Neutrophil (primary cell): ENCODE data around the gene ARID4B.

Experiments
- H3K27ac ChIP-seq: fragments of 200-600 bp; sonication (generic); 2 replicates; pipeline ENCODE4 v1.5.1; 2016; ENCODE audit warnings: mild to moderate bottlenecking, moderate library complexity
- H3K27me3 ChIP-seq: fragments of 200-600 bp; sonication (generic); 2 replicates; pipeline ENCODE4 v1.6.0; 2016; ENCODE audit warnings: mild to moderate bottlenecking
- H3K36me3 ChIP-seq: fragments of 200-600 bp; sonication (generic); 2 replicates; pipeline ENCODE4 v1.5.1; 2017
- H3K4me1 ChIP-seq, 2 experiments: fragments of 200-600 bp in 1 of 2; sonication (generic) in 1 of 2; 1 replicate in 1 of 2; 2 replicates in 1 of 2; pipeline versions ENCODE4 v1.5.1 to v1.6.1; 2013 to 2016; ENCODE audit warnings: low read depth in 1 of 2, low read length in 1 of 2, mild to moderate bottlenecking in 1 of 2, moderate library complexity in 1 of 2; ENCODE audit not compliant: control insufficient read depth in 1 of 2, insufficient read depth in 1 of 2
- H3K4me3 ChIP-seq, 2 experiments: fragments of 200-600 bp in 1 of 2; sonication (generic) in 1 of 2; 1 replicate in 1 of 2; 2 replicates in 1 of 2; pipeline ENCODE4 v1.5.1; 2013 to 2016; ENCODE audit warnings: low read depth in 1 of 2, low read length in 1 of 2, mild to moderate bottlenecking in 1 of 2, moderate library complexity in 1 of 2
- H3K9me3 ChIP-seq: fragments of 200-600 bp; sonication (generic); 2 replicates; pipeline ENCODE4 v1.5.1; 2016
- CTCF ChIP-seq: fragments of 200-600 bp; sonication (generic); IDR thresholded peaks from 2 replicates; pipeline ENCODE4 v1.5.1; 2016; ENCODE audit warnings: antibody characterized with exemption

Gene ARID4B

GRCh38 chr1:235351898-235352297 is 23.9 kb upstream of the ARID4B start:
- no peaks in the 10 kb centered on the region for H3K27me3 ChIP-seq
- no peak overlapping the region for H3K4me3 ChIP-seq
- TF ChIP-seq CTCF = no peak
- H3K4me1 ChIP-seq = no peaks in the 10 kb centered on the region
- no peaks in the 10 kb centered on the region for H3K9me3 ChIP-seq
- H3K36me3 ChIP-seq = no peaks in the 10 kb centered on the region
- H3K27ac ChIP-seq = no peak overlapping the region

- TF ChIP-seq CTCF = no peak
Measured at GRCh38 chr1:235351441-235351840, 23.5 kb upstream of the ARID4B start.

GRCh38 chr1:235343726-235344125 is 15.7 kb upstream of the ARID4B start:
- Histone ChIP-seq H3K9me3 (no peaks in the 10 kb centered on the region), H3K4me1 (no peaks in the 10 kb centered on the region), H3K27ac (no peak overlapping the region), H3K4me3 (no peak overlapping the region), H3K36me3 (peaks cover 57% of the 10 kb centered on the region), H3K27me3 (no peaks in the 10 kb centered on the region)
- TF ChIP-seq CTCF = no peak

More at GRCh38 chr1:235351441-235351840, 23.5 kb upstream of the ARID4B start:
- no peaks in the 10 kb centered on the region for H3K36me3 ChIP-seq
- H3K9me3 ChIP-seq = no peaks in the 10 kb centered on the region
- H3K27ac ChIP-seq = no peak overlapping the region
- no peak overlapping the region for H3K4me3 ChIP-seq
- H3K4me1 ChIP-seq = no peaks in the 10 kb centered on the region
- H3K27me3 ChIP-seq = no peaks in the 10 kb centered on the region

- Histone ChIP-seq H3K36me3 (peaks cover 66% of the 10 kb centered on the region), H3K27me3 (no peaks in the 10 kb centered on the region), H3K4me1 (no peaks in the 10 kb centered on the region)
Measured at GRCh38 chr1:235342471-235342870, 14.5 kb upstream of the ARID4B start.

GRCh38 chr1:235342039-235342438 is 14.1 kb upstream of the ARID4B start:
- no peak overlapping the region for H3K4me3 ChIP-seq
- peaks cover 70% of the 10 kb centered on the region for H3K36me3 ChIP-seq
- H3K9me3 ChIP-seq = no peaks in the 10 kb centered on the region
- no peaks in the 10 kb centered on the region for H3K4me1 ChIP-seq
- no peaks in the 10 kb centered on the region for H3K27me3 ChIP-seq
- no peak overlapping the region for H3K27ac ChIP-seq
- no peak for TF ChIP-seq CTCF

More at GRCh38 chr1:235342471-235342870, 14.5 kb upstream of the ARID4B start:
- Histone ChIP-seq H3K9me3 (no peaks in the 10 kb centered on the region), H3K4me3 (no peak overlapping the region), H3K27ac (no peak overlapping the region)
- TF ChIP-seq CTCF = no peak

GRCh38 chr1:235341334-235341733 is 13.4 kb upstream of the ARID4B start:
- Histone ChIP-seq H3K36me3 (peaks cover 74% of the 10 kb centered on the region), H3K4me3 (no peak overlapping the region), H3K27ac (no peak overlapping the region), H3K4me1 (no peaks in the 10 kb centered on the region), H3K9me3 (no peaks in the 10 kb centered on the region), H3K27me3 (no peaks in the 10 kb centered on the region)
- TF ChIP-seq CTCF = no peak
